Measurements from ENCODE around the gene CNKSR2. TPM values are rescaled to one million over a fixed set of nuclear protein-coding genes. Genes with fewer than 3 reads are reported as not detected.

The CNKSR2 gene
- total and polyA plus RNA-seq, 2 of the 13 experiments (the other 11 are each of a cell fraction or from before 2014, with no cell fraction given) = not detected

DNA sequence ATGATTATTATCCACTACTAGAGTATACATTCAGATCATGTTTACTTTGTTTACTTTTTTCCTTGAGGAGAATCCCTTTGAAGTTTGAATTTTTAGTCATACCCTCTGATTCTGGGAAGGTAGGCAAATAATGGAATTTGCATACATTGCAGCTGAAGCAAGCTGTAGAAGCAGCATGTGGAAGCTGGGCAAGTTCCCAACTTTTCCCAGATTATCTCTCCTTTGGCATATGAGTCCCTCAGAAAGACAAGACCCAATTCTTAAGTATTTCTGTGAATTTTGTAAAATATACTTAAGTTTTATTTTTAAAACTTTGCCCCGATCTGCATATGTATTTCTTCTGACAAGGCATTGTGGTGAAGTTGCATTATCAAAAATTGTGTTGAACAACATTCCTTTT is 94.9 kb downstream of the CNKSR2 start (continued):
- TF ChIP-seq, protein P1, sequence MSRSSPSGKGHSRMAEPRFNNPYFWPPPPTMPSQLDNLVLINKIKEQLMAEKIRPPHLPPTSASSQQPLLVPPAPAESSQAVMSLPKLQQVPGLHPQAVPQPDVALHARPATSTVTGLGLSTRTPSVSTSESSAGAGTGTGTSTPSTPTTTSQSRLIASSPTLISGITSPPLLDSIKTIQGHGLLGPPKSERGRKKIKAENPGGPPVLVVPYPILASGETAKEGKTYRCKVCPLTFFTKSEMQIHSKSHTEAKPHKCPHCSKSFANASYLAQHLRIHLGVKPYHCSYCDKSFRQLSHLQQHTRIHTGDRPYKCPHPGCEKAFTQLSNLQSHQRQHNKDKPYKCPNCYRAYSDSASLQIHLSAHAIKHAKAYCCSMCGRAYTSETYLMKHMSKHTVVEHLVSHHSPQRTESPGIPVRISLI (CRISPR knock-in tag; IDR thresholded peaks at IDR 0.05; ENCODE audit: borderline replicate concordance) = no peak
- no peak for TF ChIP-seq RORA (CRISPR knock-in tag; IDR thresholded peaks at IDR 0.05)

DNA sequence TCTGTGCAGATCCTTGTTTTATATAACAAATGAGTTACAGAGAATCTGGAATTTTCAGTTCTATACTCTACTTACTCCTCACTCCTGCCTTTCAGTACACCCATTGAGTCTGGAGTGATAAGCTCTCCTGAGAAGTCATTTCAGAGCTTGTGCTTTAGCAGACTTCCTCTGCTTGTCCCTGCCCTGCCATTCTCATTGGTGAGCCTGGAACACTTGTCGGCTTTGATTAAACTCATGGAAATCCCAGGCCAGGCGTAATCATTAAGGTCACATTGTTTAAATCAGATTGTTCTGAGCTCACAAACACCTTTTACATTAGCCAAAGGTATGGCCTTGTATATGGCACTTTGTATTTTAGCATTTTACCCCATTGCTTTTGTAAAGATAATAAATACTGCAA is 102.7 kb downstream of the CNKSR2 start:
- no peak for DNase-seq (ENCODE audit: low spot score)
- H3K79me2 ChIP-seq (ENCODE audit: insufficient read depth, low read length) = no peaks in the 10 kb centered on the region
- H4K20me1 ChIP-seq (ENCODE audit: insufficient read depth, low read length) = no peaks in the 10 kb centered on the region
- POLR2A ChIA-PET = no interaction called here
- no peak for FAIRE-seq
- H3K36me3 ChIP-seq (replicated peaks in 1 of 2; ENCODE audit: control insufficient read depth in 1 of 2, insufficient read depth in 2 of 2, low read length in 2 of 2) = no peaks in the 10 kb centered on the region
- 80% methylated on average over 1 of the region's 2 CpGs for WGBS (ENCODE audit: low lambda C conversion rate)
- H3K4me3 ChIP-seq (replicated peaks in 1 of 3; ENCODE audit: insufficient read depth in 1 of 3, low read depth in 2 of 3, low read length in 3 of 3) = no peak overlapping the region
- CTCF ChIA-PET (ENCODE audit: low intra/inter-chr PET ratio, low total read pairs) = no interaction called here
- no peaks in the 10 kb centered on the region for H3K9me3 ChIP-seq (ENCODE audit: low read length)
- H3K4me1 ChIP-seq (ENCODE audit: insufficient read depth, low read length) = no peaks in the 10 kb centered on the region
- ATAC-seq = no peak
- H3K27me3 ChIP-seq (ENCODE audit: control insufficient read depth in 1 of 2, insufficient read depth in 2 of 2, low read length in 2 of 2) = no peaks in the 10 kb centered on the region
- H3K4me2 ChIP-seq (ENCODE audit: low read depth, low read length) = no peak overlapping the region
- no peak overlapping the region for H2AFZ ChIP-seq (ENCODE audit: low read length)
- in situ Hi-C loops (cut with HindIII; ENCODE audit: extremely low pct_ligation_motif_present, low pct_unique_long_range_greater_than_20kb) (loop anchor here (25.0 kb wide), 1 partner anchor 940 kb away; no protein-coding TSS in a partner anchor), intact Hi-C loops (cut with micrococcal nuclease; ENCODE audit: unreplicated experiment) (no loop called here)
- no peak overlapping the region for H3K27ac ChIP-seq (ENCODE audit: extremely low read length, insufficient read depth, low read length)
- BruUV-seq (replicated peaks) = no TSS peak
- H3K9ac ChIP-seq (ENCODE audit: insufficient read depth, low read depth, low read length) = no peak overlapping the region
- TF ChIP-seq ZNF772 (CRISPR knock-in tag; IDR thresholded peaks at IDR 0.05) = no peak
- TF ChIP-seq BORCS8-MEF2B (CRISPR knock-in tag; IDR thresholded peaks at IDR 0.05) = no peak
- TF ChIP-seq ZBTB8A (CRISPR knock-in tag; IDR thresholded peaks at IDR 0.05; ENCODE audit: borderline replicate concordance, low read depth) = no peak
- TF ChIP-seq, protein P2, sequence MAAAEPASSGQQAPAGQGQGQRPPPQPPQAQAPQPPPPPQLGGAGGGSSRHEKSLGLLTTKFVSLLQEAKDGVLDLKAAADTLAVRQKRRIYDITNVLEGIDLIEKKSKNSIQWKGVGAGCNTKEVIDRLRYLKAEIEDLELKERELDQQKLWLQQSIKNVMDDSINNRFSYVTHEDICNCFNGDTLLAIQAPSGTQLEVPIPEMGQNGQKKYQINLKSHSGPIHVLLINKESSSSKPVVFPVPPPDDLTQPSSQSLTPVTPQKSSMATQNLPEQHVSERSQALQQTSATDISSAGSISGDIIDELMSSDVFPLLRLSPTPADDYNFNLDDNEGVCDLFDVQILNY (CRISPR knock-in tag; conservative IDR thresholded peaks at IDR 0.05) = no peak
- TF ChIP-seq PRPF4 (IDR thresholded peaks at IDR 0.05; ENCODE audit: low read depth, low read length, poor library complexity, severe bottlenecking) = no peak
- no peak for TF ChIP-seq SAFB2 (CRISPR knock-in tag; IDR thresholded peaks at IDR 0.05; ENCODE audit: borderline replicate concordance, low read depth)
- TF ChIP-seq, protein P3, sequence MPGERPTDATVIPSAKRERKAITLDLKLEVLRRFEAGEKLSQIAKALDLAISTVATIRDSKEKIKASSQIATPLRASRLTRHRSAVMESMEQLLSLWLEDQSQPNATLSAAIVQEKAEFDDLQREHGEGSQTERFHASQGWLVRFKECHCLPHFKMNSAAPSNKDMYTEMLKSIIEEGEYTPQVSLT (CRISPR knock-in tag; IDR thresholded peaks at IDR 0.05; ENCODE audit: borderline replicate concordance, low read depth) = no peak
- TF ChIP-seq, protein P4, sequence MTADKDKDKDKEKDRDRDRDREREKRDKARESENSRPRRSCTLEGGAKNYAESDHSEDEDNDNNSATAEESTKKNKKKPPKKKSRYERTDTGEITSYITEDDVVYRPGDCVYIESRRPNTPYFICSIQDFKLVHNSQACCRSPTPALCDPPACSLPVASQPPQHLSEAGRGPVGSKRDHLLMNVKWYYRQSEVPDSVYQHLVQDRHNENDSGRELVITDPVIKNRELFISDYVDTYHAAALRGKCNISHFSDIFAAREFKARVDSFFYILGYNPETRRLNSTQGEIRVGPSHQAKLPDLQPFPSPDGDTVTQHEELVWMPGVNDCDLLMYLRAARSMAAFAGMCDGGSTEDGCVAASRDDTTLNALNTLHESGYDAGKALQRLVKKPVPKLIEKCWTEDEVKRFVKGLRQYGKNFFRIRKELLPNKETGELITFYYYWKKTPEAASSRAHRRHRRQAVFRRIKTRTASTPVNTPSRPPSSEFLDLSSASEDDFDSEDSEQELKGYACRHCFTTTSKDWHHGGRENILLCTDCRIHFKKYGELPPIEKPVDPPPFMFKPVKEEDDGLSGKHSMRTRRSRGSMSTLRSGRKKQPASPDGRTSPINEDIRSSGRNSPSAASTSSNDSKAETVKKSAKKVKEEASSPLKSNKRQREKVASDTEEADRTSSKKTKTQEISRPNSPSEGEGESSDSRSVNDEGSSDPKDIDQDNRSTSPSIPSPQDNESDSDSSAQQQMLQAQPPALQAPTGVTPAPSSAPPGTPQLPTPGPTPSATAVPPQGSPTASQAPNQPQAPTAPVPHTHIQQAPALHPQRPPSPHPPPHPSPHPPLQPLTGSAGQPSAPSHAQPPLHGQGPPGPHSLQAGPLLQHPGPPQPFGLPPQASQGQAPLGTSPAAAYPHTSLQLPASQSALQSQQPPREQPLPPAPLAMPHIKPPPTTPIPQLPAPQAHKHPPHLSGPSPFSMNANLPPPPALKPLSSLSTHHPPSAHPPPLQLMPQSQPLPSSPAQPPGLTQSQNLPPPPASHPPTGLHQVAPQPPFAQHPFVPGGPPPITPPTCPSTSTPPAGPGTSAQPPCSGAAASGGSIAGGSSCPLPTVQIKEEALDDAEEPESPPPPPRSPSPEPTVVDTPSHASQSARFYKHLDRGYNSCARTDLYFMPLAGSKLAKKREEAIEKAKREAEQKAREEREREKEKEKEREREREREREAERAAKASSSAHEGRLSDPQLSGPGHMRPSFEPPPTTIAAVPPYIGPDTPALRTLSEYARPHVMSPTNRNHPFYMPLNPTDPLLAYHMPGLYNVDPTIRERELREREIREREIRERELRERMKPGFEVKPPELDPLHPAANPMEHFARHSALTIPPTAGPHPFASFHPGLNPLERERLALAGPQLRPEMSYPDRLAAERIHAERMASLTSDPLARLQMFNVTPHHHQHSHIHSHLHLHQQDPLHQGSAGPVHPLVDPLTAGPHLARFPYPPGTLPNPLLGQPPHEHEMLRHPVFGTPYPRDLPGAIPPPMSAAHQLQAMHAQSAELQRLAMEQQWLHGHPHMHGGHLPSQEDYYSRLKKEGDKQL (CRISPR knock-in tag; IDR thresholded peaks at IDR 0.05; ENCODE audit: low read depth) = no peak
- no peak for TF ChIP-seq ZNF652 (CRISPR knock-in tag; IDR thresholded peaks at IDR 0.05; ENCODE audit: borderline replicate concordance, low read depth)
- no peak for TF ChIP-seq ZNF329 (CRISPR knock-in tag; IDR thresholded peaks at IDR 0.05; ENCODE audit: low read depth)
- no peak for TF ChIP-seq POLR2G (IDR thresholded peaks at IDR 0.05; ENCODE audit: low read depth, low read length)
- TF ChIP-seq FOXO1 (CRISPR knock-in tag; IDR thresholded peaks at IDR 0.05) = no peak

All from HepG2 (cell line).